Thoracic aorta (tissue), 2 donors: ENCODE results near the gene RRAS. TPM values are rescaled to one million over a fixed set of nuclear protein-coding genes. Genes with fewer than 3 reads are reported as not detected.
"Not testable (repeated sequence)": the region's sequence is repeated elsewhere in the genome, so short reads cannot be mapped to it uniquely, and the experiment has no call there.

Experiments
- ATAC-seq: fragments of 150-250 bp; one replicate; pipeline ENCODE4 v1.8.0; 2017; ENCODE audit warnings: low read depth; ENCODE audit not compliant: insufficient number of reproducible peaks, low FRiP score
- DNase-seq: peaks from one replicate; pipeline ENCODE4 v3.0.0-alpha.2; 2020; ENCODE audit warnings: low spot score
- H3K27ac ChIP-seq, 2 donors: fragments of 200-600 bp; sonication (generic); 1 replicate in 1 of 2; 2 replicates in 1 of 2; pipeline ENCODE4 v1.5.1; 2016; ENCODE audit warnings: mild to moderate bottlenecking in 2 of 2, moderate library complexity in 2 of 2
- H3K27me3 ChIP-seq: fragments of 200-600 bp; sonication (generic); replicated peaks from 2 replicates; pipeline ENCODE4 v1.6.0; 2016; ENCODE audit warnings: mild to moderate bottlenecking; ENCODE audit not compliant: insufficient read depth
- H3K36me3 ChIP-seq: fragments of 200-600 bp; sonication (generic); one replicate; pipeline ENCODE4 v1.5.1; 2016
- H3K4me1 ChIP-seq, 2 donors: fragments of 200-600 bp; sonication (generic); 1 replicate in 1 of 2; 2 replicates in 1 of 2; pipeline versions ENCODE4 v1.5.1 to v1.6.0; 2016; ENCODE audit warnings: low read depth in 2 of 2, mild to moderate bottlenecking in 1 of 2; ENCODE audit not compliant: control insufficient read depth in 1 of 2
- H3K4me3 ChIP-seq: fragments of 200-600 bp; sonication (generic); 2 replicates; pipeline ENCODE4 v1.5.1; 2016; ENCODE audit warnings: mild to moderate bottlenecking
- H3K9me3 ChIP-seq: fragments of 200-600 bp; sonication (generic); 2 replicates; pipeline ENCODE4 v1.5.1; 2016
- CTCF ChIP-seq: fragments of 200-600 bp; sonication (generic); IDR thresholded peaks from one replicate; pipeline ENCODE4 v1.5.1; 2019; ENCODE audit warnings: antibody characterized with exemption
- total RNA-seq, 2 donors: library from RNA; depleted of rRNA; stranded (reverse); fragments of >200 nt; gene quantifications; one replicate each; pipeline versions ENCODE4 v1.1.0 to v1.2.3, GENCODE V29; 2016

Gene RRAS
- total RNA-seq, 2 donors from 2014 or later: 82.2 to 188 TPM

GRCh38 chr19:49637821-49638738, 1.9 kb downstream of the RRAS start:
- peak overlapping the region; percentile 97 to 100 for H3K27ac ChIP-seq
- peaks cover 11% of the 10 kb centered on the region for H3K36me3 ChIP-seq
- H3K4me3 ChIP-seq: peak overlapping the region; percentile 96
- ATAC-seq: no peak
- H3K4me1 ChIP-seq: peaks cover 6 to 23% of the 10 kb centered on the region in 2 donors
- H3K9me3 ChIP-seq: no peaks in the 10 kb centered on the region
- no peak for TF ChIP-seq CTCF
- peak; percentile 55 for DNase-seq
- H3K27me3 ChIP-seq: no peaks in the 10 kb centered on the region

- ATAC-seq: no peak
- TF ChIP-seq CTCF: no peak
- DNase-seq: no peak
- Histone ChIP-seq H3K4me1 (peaks cover 0 to 19% of the 10 kb centered on the region in 2 donors), H3K27me3 (no peaks in the 10 kb centered on the region), H3K27ac (no peak overlapping the region), H3K4me3 (no peak overlapping the region), H3K36me3 (peaks cover 11% of the 10 kb centered on the region), H3K9me3 (no peaks in the 10 kb centered on the region)
These were observed 3.6 kb downstream of the RRAS start for GRCh38 chr19:49636233-49636932.

- Histone ChIP-seq H3K4me3 (no peak overlapping the region), H3K9me3 (no peaks in the 10 kb centered on the region), H3K4me1 (peaks cover 4 to 23% of the 10 kb centered on the region in 2 donors), H3K27ac (peak overlapping the region in 1 of 2 donors; percentile 30), H3K27me3 (no peaks in the 10 kb centered on the region), H3K36me3 (peaks cover 11% of the 10 kb centered on the region)
- no peak for TF ChIP-seq CTCF
- ATAC-seq (no peak), DNase-seq (no peak)
These were observed 4.3 kb downstream of the RRAS start for GRCh38 chr19:49635530-49636232.

- H3K9me3 ChIP-seq, H3K27ac ChIP-seq, H3K4me3 ChIP-seq, ATAC-seq, H3K27me3 ChIP-seq, DNase-seq: not testable (repeated sequence)
- Histone ChIP-seq H3K4me1 (peaks cover 4 to 33% of the 10 kb centered on the region in 2 donors), H3K36me3 (peaks cover 11% of the 10 kb centered on the region)
These were observed 6.7 kb downstream of the RRAS start for GRCh38 chr19:49633273-49633672.

- Histone ChIP-seq H3K4me1 (peaks cover 4 to 27% of the 10 kb centered on the region in 2 donors), H3K27me3 (no peaks in the 10 kb centered on the region), H3K36me3 (peaks cover 11% of the 10 kb centered on the region), H3K9me3 (no peaks in the 10 kb centered on the region), H3K27ac (no peak overlapping the region), H3K4me3 (no peak overlapping the region)
- DNase-seq (no peak), ATAC-seq (no peak)
- TF ChIP-seq CTCF: no peak
These were observed 7.4 kb downstream of the RRAS start for GRCh38 chr19:49632576-49632975.
